ENCODE measurements around the gene DMRT3.
A peak's percentile ranks its signal among the peaks of the same experiment; 100 is the strongest.

Gene DMRT3

DNA sequence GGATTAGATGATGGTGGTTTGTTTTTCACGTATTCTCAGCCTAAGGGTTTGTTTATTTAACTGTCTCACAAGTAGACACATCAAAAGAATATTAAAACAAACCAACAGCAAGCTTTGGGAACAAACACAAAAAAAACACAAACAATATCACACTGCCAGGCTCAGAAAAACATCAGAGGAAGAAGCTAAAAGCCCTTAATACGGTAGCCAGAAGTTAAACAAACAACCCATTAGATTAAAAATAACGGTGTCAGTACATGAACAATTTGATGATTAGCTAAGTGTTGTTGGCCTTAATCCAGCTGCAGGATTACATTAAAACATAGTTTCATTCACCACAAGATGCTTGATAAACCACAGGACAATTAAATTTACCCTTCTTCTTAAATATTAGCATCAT, 57.8 kb downstream of the DMRT3 start:
- no peak for DNase-seq (ENCODE audit: low read depth)
- Histone ChIP-seq H3K4me3 (ENCODE audit: low read length) (no peak overlapping the region), H3K4me1 (ENCODE audit: control insufficient read depth, insufficient read depth, low read length) (peaks cover 20% of the 10 kb centered on the region), H3K9ac (ENCODE audit: low read length) (no peak overlapping the region), H3K36me3 (ENCODE audit: control insufficient read depth, insufficient read depth, low read length, severe bottlenecking) (no peaks in the 10 kb centered on the region), H3K9me3 (ENCODE audit: control insufficient read depth, low read length) (no peaks in the 10 kb centered on the region), H3K27me3 (replicated peaks; ENCODE audit: control insufficient read depth, insufficient read depth, low read length) (peaks cover 3% of the 10 kb centered on the region)

- Histone ChIP-seq H3K27me3 (replicated peaks; ENCODE audit: control insufficient read depth, insufficient read depth, low read length) (no peaks in the 10 kb centered on the region), H3K9ac (ENCODE audit: low read length) (no peak overlapping the region), H3K9me3 (ENCODE audit: control insufficient read depth, low read length) (no peaks in the 10 kb centered on the region), H3K4me1 (ENCODE audit: control insufficient read depth, insufficient read depth, low read length) (peaks cover 48% of the 10 kb centered on the region), H3K36me3 (ENCODE audit: control insufficient read depth, insufficient read depth, low read length, severe bottlenecking) (no peaks in the 10 kb centered on the region), H3K4me3 (ENCODE audit: low read length) (peak overlapping the region; percentile 10)
- DNase-seq (ENCODE audit: low read depth), result no peak
Measured at GRCh38 chr9:1039589-1039988, 63.1 kb downstream of the DMRT3 start.

All from adipocyte (in vitro differentiated cells).